ENCODE results near the gene OR2M3. TPM values are rescaled to one million over a fixed set of nuclear protein-coding genes. Genes with fewer than 3 reads are reported as not detected.
"Not testable (repeated sequence)": the region's sequence is repeated elsewhere in the genome, so short reads cannot be mapped to it uniquely, and the experiment has no call there.

Gene OR2M3
- total RNA-seq, 2 donors from 2014 or later, result not detected

- no peaks in the 10 kb centered on the region for H3K9me3 ChIP-seq
- H3K4me1 ChIP-seq, result no peaks in the 10 kb centered on the region
- H3K27ac ChIP-seq, result no peak within 1 kb of the TSS
- TF ChIP-seq CTCF (IDR thresholded peaks at IDR 0.05) (no peak), POLR2A (IDR thresholded peaks at IDR 0.05) (no peak)
- DNase-seq (no peak), ATAC-seq (no peak)
- H3K4me3 ChIP-seq, result no peak within 1 kb of the TSS
- WGBS, 2 donors, result 47 to 57% methylated on average over 2 of the region's 2 CpGs
- H3K36me3 ChIP-seq (replicated peaks in 1 of 2; ENCODE audit: insufficient read depth in 1 of 2, low read depth in 2 of 2), result no peaks in the 10 kb centered on the region
- intact Hi-C loops (cut with DNase I), result no loop called here
- H3K27me3 ChIP-seq, result no peaks in the 10 kb centered on the region
These were observed 34.1 kb downstream of the OR2M3 start, which contains the start of gene OR2M4 for GRCh38 chr1:248231117-248231516. Gene OR2M4, plus strand, starts transcription at chr1:248231417. Its CDS starts 7,512 bp downstream, at chr1:248238929.

GRCh38 chr1:248239478-248239877 lies 42.4 kb downstream of the OR2M3 start:
- H3K9me3 ChIP-seq, result no peaks in the 10 kb centered on the region
- ATAC-seq (no peak), DNase-seq (no peak)
- WGBS, 2 donors, result 73 to 74% methylated on average over 9 of the region's 9 CpGs
- no peaks in the 10 kb centered on the region for H3K36me3 ChIP-seq (replicated peaks in 1 of 2; ENCODE audit: insufficient read depth in 1 of 2, low read depth in 2 of 2)
- no peaks in the 10 kb centered on the region for H3K27me3 ChIP-seq
- no peaks in the 10 kb centered on the region for H3K4me1 ChIP-seq
- no peak overlapping the region for H3K4me3 ChIP-seq
- intact Hi-C loops (cut with DNase I), result no loop called here
- no peak overlapping the region for H3K27ac ChIP-seq
- no peak for TF ChIP-seq POLR2A (IDR thresholded peaks at IDR 0.05)
- TF ChIP-seq CTCF (IDR thresholded peaks at IDR 0.05), result no peak

GRCh38 chr1:248243204-248243603 lies 46.1 kb downstream of the OR2M3 start:
- H3K27me3 ChIP-seq, result no peaks in the 10 kb centered on the region
- ATAC-seq (no peak), DNase-seq (peak; percentile 26 to 30 (median 28))
- no peaks in the 10 kb centered on the region for H3K36me3 ChIP-seq (replicated peaks in 1 of 2; ENCODE audit: insufficient read depth in 1 of 2, low read depth in 2 of 2)
- no peaks in the 10 kb centered on the region for H3K4me1 ChIP-seq
- no peak overlapping the region for H3K27ac ChIP-seq
- intact Hi-C loops (cut with DNase I), result no loop called here
- H3K9me3 ChIP-seq, result no peaks in the 10 kb centered on the region
- TF ChIP-seq POLR2A (IDR thresholded peaks at IDR 0.05) (no peak), CTCF (IDR thresholded peaks at IDR 0.05) (peak; percentile 23 to 71 (median 51))
- 5 to 8% methylated on average over 14 of the region's 14 CpGs for WGBS, 2 donors
- H3K4me3 ChIP-seq, result no peak overlapping the region

GRCh38 chr1:248259309-248259708 lies 62.2 kb downstream of the OR2M3 start:
- H3K27me3 ChIP-seq; H3K27ac ChIP-seq; H3K36me3 ChIP-seq (replicated peaks in 1 of 2; ENCODE audit: insufficient read depth in 1 of 2, low read depth in 2 of 2); intact Hi-C loops (cut with DNase I); DNase-seq; ATAC-seq; H3K4me3 ChIP-seq; H3K9me3 ChIP-seq; H3K4me1 ChIP-seq: not testable (repeated sequence)
- 50 to 63% methylated on average over 1 of the region's 1 CpG for WGBS, 2 donors

Other genes with a start within 250 kb of the OR2M3 start
- not detected for gene OR2L8, start 248.4 kb upstream of the OR2M3 start, total RNA-seq
- not detected for gene OR2AK2, start 232.0 kb upstream of the OR2M3 start, total RNA-seq
- not detected for gene OR2L5, start 183.6 kb upstream of the OR2M3 start, total RNA-seq
- not detected for gene OR2L2, start 167.2 kb upstream of the OR2M3 start, total RNA-seq
- gene OR2L3, start 150.4 kb upstream of the OR2M3 start, total RNA-seq, result not detected
- not detected for gene OR2L13, start 102.1 kb upstream of the OR2M3 start, total RNA-seq
- not detected for gene OR2M5, start 52.1 kb upstream of the OR2M3 start, total RNA-seq
- gene OR2M2, start 22.4 kb upstream of the OR2M3 start, total RNA-seq, result not detected
- not detected for gene OR2M4, start 34.2 kb downstream of the OR2M3 start, total RNA-seq
- gene OR2T33, start 80.7 kb downstream of the OR2M3 start, total RNA-seq, result not detected
- gene OR2T12, start 106.2 kb downstream of the OR2M3 start, total RNA-seq, result not detected
- not detected for gene OR2M7, start 127.3 kb downstream of the OR2M3 start, total RNA-seq
- not detected for gene OR14C36, start 151.5 kb downstream of the OR2M3 start, total RNA-seq
- gene OR2T4, start 164.4 kb downstream of the OR2M3 start, total RNA-seq, result not detected
- gene OR2T6, start 178.5 kb downstream of the OR2M3 start, total RNA-seq, result not detected
- gene OR2T1, start 205.8 kb downstream of the OR2M3 start, total RNA-seq, result not detected
- gene OR2T2, start 248.4 kb downstream of the OR2M3 start, total RNA-seq, result not detected

Measured in body of pancreas (tissue), 4 donors.